Liver (tissue), 3 donors: Measurements from ENCODE around the gene SUGCT.

Source experiments
- EGR1 ChIP-seq, 2 donors: IDR thresholded peaks; 2 replicates each; pipeline ENCODE4 v1.6.1; 2016 to 2018; ENCODE audit warnings: antibody characterized with exemption in 2 of 2, low read depth in 2 of 2
- GABPA ChIP-seq, 2 donors: IDR thresholded peaks in 1 of 2; conservative IDR thresholded peaks in 1 of 2; 2 replicates each; pipeline ENCODE4 v1.6.1; 2016; ENCODE audit warnings: antibody characterized with exemption in 2 of 2, mild to moderate bottlenecking in 1 of 2, moderate library complexity in 1 of 2
- HNF4G ChIP-seq: IDR thresholded peaks from 2 replicates; pipeline ENCODE4 v1.6.1; 2016; ENCODE audit warnings: antibody characterized with exemption
- JUND ChIP-seq, 2 donors: IDR thresholded peaks; 2 replicates each; pipeline ENCODE4 v1.6.1; 2016; ENCODE audit warnings: antibody characterized with exemption in 2 of 2
- RAD21 ChIP-seq, 2 donors: IDR thresholded peaks; 2 replicates each; pipeline ENCODE4 v1.6.1; 2016; ENCODE audit warnings: antibody characterized with exemption in 2 of 2, mild to moderate bottlenecking in 2 of 2
- RXRA ChIP-seq, 2 donors: IDR thresholded peaks; 2 replicates each; pipeline ENCODE4 v1.6.1; 2017 to 2018; ENCODE audit warnings: antibody characterized with exemption in 2 of 2, mild to moderate bottlenecking in 1 of 2
- YY1 ChIP-seq: IDR thresholded peaks from 2 replicates; pipeline ENCODE4 v1.6.1; 2016; ENCODE audit warnings: antibody characterized with exemption, mild to moderate bottlenecking
- TF ChIP-seq, protein P1 (sequence below): fragments of 150-350 bp; IDR thresholded peaks from 2 replicates; pipeline ENCODE4 v1.5.1; 2017; ENCODE audit warnings: improper control_type of control experiment, low read depth, low read length; ENCODE audit not compliant: missing input control
- TF ChIP-seq, protein P2 (sequence below): IDR thresholded peaks from 2 replicates; pipeline ENCODE4 v1.6.1; 2016; ENCODE audit warnings: antibody characterized with exemption
- donor health status: healthy.
- donor health status: healthy.

DNA sequence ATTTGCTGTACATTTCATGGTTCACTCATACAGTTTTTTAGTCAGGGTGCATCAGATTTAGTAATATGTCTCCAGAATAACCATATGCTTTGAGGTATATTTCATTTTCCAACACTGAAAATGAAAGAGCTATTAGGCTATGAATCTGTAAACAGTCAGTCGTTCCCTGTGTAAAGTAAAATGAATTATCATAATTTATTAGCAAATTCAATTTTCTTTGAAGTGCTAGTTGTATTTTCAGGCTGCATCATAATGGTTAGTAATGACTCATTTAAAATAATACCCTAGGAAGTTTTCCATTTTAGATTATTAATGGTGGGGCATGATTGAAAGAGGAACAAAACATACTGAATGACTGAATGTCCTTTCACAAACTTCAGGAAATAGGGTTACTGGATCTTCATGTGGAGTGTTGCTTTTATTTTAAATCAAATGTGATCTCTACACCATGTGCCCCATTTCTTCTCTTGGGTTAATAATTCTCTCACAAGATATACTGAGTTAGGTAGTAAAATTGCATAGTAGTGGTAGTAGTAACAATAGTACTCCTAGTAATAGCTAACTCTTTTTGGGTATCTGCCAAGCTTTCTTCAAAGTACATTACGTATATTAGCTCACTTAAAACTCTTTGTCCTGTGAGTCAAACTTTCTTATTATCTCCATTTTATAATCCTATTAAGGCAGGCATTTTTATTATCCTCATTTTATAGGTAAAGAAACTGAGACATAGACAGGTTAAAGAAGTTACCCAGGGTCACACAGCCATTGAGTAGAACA, 476.5 kb downstream of the SUGCT start:
- TF ChIP-seq, protein P1, sequence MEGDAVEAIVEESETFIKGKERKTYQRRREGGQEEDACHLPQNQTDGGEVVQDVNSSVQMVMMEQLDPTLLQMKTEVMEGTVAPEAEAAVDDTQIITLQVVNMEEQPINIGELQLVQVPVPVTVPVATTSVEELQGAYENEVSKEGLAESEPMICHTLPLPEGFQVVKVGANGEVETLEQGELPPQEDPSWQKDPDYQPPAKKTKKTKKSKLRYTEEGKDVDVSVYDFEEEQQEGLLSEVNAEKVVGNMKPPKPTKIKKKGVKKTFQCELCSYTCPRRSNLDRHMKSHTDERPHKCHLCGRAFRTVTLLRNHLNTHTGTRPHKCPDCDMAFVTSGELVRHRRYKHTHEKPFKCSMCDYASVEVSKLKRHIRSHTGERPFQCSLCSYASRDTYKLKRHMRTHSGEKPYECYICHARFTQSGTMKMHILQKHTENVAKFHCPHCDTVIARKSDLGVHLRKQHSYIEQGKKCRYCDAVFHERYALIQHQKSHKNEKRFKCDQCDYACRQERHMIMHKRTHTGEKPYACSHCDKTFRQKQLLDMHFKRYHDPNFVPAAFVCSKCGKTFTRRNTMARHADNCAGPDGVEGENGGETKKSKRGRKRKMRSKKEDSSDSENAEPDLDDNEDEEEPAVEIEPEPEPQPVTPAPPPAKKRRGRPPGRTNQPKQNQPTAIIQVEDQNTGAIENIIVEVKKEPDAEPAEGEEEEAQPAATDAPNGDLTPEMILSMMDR, result no peak
- no peak for TF ChIP-seq RAD21 (IDR thresholded peaks at IDR 0.05)
- TF ChIP-seq, protein P2, sequence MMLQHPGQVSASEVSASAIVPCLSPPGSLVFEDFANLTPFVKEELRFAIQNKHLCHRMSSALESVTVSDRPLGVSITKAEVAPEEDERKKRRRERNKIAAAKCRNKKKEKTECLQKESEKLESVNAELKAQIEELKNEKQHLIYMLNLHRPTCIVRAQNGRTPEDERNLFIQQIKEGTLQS, result no peak
- TF ChIP-seq JUND (IDR thresholded peaks at IDR 0.05), result no peak
- TF ChIP-seq HNF4G, result no peak
- TF ChIP-seq GABPA (IDR thresholded peaks at IDR 0.05 in 1 of 2, conservative IDR thresholded peaks at IDR 0.05 in 1 of 2), result no peak
- TF ChIP-seq EGR1 (IDR thresholded peaks at IDR 0.05; ENCODE audit: low read depth in 2 of 2), result no peak
- TF ChIP-seq RXRA (IDR thresholded peaks at IDR 0.05), result no peak
- TF ChIP-seq YY1, result no peak
